Measurements from ENCODE around the gene PTPN2.

PTPN2 gene

DNA sequence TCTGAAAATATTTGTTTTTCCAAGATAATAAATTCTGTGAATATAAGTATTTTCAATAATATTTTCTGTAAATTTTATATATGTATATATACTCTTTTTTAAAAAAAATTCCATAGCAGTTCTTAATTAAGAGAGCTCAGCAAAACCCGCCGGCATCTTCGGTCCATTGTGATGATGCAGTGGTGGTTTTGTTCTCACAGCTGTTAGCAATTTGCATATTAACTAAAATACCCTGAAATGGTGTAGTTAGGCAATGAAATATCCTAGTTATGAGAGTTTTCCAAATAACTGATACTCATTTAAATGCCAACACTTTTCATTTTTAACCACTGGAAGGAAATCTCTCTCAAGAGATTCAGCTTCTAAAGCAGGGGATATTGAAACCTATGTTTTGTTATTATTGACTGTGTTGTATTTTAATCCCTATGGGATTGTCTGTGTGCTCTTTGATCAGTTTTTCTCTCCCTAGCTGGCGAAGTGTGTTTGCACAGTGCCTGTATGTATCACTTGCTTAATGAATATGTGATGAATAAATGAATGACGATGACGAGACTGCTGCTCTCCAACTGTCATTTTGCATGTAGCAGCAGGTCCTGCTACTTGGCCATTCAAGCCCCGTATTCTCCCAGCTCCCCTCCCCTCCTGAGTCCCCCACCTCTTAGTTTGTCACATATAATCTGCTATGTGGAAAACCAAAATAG lies 138.8 kb downstream of the PTPN2 start:
- DNase-seq (ENCODE audit: low read depth) = no peak

DNA sequence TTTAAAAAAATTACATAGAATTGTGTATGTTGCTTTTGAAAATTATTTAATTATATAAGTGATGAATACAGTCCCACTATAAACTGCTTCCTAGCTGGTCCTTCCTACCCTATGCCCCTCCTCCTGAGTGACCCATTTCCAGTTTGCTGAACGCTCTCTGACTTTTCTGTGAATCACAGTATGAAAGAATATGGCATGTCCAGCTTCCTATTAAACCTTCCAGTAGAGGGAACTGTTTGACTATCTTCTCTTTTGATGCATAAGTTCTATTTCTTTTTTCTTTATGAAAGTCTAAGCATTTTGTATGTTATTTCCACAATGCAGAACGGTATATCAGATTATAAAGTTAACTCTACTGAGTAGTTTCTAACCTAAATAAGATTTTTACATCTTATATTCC lies 139.9 kb downstream of the PTPN2 start:
- DNase-seq (ENCODE audit: low read depth) = peak; percentile 64

DNA sequence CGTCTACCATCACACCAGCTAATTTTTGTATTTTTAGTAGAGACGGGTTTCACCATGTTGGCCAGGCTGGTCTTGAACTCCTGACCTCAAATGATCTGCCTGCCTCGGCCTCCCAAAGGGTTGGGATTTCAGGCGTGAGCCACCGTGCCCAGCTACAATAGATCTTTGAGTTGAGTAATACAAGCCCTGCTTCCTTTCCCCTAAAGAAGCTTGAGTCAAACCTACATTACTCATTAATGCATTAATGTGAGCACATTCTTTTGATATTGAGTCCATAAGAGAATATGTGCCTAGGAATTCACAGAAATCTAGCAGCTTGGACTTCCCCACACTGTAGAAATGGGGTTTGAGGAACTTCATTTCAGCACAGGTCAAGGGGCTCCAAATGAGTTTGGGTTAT lies 141.6 kb downstream of the PTPN2 start:
- peak; percentile 26 for DNase-seq (ENCODE audit: low read depth)
